ENCODE data around the gene OR10J4.

- TF ChIP-seq CTCF (IDR thresholded peaks at IDR 0.05): no peak
- TF ChIP-seq POLR2AphosphoS5 (IDR thresholded peaks at IDR 0.05): no peak
Measured at GRCh38 chr1:159421821-159422220, 10.2 kb upstream of the OR10J4 start.

Data from prostate gland (tissue), 2 donors.